Right kidney (tissue), 1 donor: ENCODE results near the gene IL17RA.

Experiments used
- DNase-seq: peaks from one replicate; pipeline ENCODE4 v3.0.0-alpha.2; 2016

Gene IL17RA

GRCh38 chr22:17158176-17158567, 73.4 kb downstream of the IL17RA start:
- no peak for DNase-seq

GRCh38 chr22:17158568-17159503, 74.0 kb downstream of the IL17RA start, which contains the start of gene HDHD5:
Gene HDHD5 (minus strand): TSS chr22:17159277. CDS start chr22:17159251, 26 bp downstream.
- peak; percentile 97 for DNase-seq

GRCh38 chr22:17159504-17159951, 74.7 kb downstream of the IL17RA start:
- no peak for DNase-seq

GRCh38 chr22:17161991-17162390, 77.2 kb downstream of the IL17RA start:
- DNase-seq, result no peak

- no peak for DNase-seq
Observed at GRCh38 chr22:17162731-17163130, 77.9 kb downstream of the IL17RA start.

GRCh38 chr22:17164392-17165024, 79.7 kb downstream of the IL17RA start:
- no peak for DNase-seq
